Measurements from ENCODE around the gene ARHGAP31. TPM values are rescaled to one million over a fixed set of nuclear protein-coding genes. Genes with fewer than 3 reads are reported as not detected.
"Not testable (repeated sequence)": the region's sequence is repeated elsewhere in the genome, so short reads cannot be mapped to it uniquely, and the experiment has no call there.

The ARHGAP31 gene
- total and polyA plus RNA-seq, 9 donors = 6.3 to 41.4 (median 21.3) TPM

DNA sequence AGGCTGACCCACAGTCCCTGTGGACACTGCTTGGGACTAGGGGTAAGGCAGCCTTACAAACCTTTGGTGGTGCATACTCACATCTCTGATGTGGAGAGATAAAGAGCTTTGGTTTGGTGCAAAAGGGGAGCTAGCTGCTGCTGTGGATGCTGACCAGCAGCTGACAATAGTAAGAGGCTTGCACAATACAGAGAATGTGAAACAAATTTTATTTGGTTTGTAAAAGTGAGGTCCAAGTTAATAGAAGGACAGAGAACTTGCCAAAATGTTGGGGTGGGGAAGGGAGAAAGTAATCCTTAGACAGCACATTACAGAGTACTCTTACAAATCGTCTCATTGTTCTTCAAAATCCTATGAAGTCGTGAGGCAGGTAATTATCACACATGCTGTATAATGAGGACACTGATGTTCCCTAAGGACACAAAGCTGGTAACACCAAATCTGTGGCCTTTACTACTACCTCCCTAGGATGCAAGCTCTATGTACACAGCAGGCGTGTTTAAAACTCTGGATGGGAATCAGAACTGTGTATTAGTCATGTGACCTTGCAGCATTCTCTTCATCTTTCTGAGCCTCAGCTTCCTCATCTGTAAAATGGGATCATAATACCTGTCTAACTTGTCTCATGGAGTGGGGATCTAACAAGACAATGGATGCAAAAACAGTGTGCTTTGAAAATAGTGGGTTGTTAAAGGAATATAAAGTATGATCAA, 21.6 kb downstream of the ARHGAP31 start:
- Histone ChIP-seq H3K27ac (no peak overlapping the region), H3K4me3 (no peak overlapping the region), H3K36me3 (no peaks in the 10 kb centered on the region), H3K27me3 (no peaks in the 10 kb centered on the region), H3K9me3 (no peaks in the 10 kb centered on the region), H3K4me1 (ENCODE audit: insufficient read depth) (peaks cover 6% of the 10 kb centered on the region)
- WGBS, 3 donors = 77 to 86% (median 79%) methylated on average over 3 of the region's 3 CpGs
- TF ChIP-seq EP300 (IDR thresholded peaks at IDR 0.05) (no peak), POLR2A (IDR thresholded peaks at IDR 0.05) (no peak)
- TF ChIP-seq, protein P1, sequence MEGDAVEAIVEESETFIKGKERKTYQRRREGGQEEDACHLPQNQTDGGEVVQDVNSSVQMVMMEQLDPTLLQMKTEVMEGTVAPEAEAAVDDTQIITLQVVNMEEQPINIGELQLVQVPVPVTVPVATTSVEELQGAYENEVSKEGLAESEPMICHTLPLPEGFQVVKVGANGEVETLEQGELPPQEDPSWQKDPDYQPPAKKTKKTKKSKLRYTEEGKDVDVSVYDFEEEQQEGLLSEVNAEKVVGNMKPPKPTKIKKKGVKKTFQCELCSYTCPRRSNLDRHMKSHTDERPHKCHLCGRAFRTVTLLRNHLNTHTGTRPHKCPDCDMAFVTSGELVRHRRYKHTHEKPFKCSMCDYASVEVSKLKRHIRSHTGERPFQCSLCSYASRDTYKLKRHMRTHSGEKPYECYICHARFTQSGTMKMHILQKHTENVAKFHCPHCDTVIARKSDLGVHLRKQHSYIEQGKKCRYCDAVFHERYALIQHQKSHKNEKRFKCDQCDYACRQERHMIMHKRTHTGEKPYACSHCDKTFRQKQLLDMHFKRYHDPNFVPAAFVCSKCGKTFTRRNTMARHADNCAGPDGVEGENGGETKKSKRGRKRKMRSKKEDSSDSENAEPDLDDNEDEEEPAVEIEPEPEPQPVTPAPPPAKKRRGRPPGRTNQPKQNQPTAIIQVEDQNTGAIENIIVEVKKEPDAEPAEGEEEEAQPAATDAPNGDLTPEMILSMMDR (IDR thresholded peaks at IDR 0.05) = no peak
- intact Hi-C loops (cut with DNase I) = no loop called here
- DNase-seq = no peak

DNA sequence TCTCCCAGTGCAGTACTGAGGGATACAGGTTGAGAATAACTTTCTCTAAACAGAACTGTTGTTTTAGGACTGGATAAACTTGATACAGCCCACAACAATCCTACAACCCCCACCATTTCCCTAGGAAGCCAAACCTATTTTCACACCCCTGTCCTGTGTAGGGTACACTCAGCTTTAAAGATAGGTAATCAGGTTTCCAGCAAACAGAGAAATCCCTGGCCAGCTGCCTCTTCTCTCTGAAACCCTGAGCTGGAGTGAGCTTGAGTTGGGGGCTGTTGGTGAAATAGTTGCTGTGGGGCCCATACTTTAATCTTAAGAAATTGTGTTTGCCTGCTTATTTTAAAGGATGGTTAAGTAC, 22.1 kb downstream of the ARHGAP31 start:
- Histone ChIP-seq H3K4me1 (ENCODE audit: insufficient read depth) (peaks cover 6% of the 10 kb centered on the region), H3K27me3 (no peaks in the 10 kb centered on the region), H3K4me3 (no peak overlapping the region), H3K36me3 (no peaks in the 10 kb centered on the region), H3K9me3 (no peaks in the 10 kb centered on the region), H3K27ac (no peak overlapping the region)
- intact Hi-C loops (cut with DNase I) = no loop called here
- TF ChIP-seq EP300 (IDR thresholded peaks at IDR 0.05) (no peak), POLR2A (IDR thresholded peaks at IDR 0.05) (no peak)
- TF ChIP-seq, protein P1 (IDR thresholded peaks at IDR 0.05) = no peak
- no peak for DNase-seq

DNA sequence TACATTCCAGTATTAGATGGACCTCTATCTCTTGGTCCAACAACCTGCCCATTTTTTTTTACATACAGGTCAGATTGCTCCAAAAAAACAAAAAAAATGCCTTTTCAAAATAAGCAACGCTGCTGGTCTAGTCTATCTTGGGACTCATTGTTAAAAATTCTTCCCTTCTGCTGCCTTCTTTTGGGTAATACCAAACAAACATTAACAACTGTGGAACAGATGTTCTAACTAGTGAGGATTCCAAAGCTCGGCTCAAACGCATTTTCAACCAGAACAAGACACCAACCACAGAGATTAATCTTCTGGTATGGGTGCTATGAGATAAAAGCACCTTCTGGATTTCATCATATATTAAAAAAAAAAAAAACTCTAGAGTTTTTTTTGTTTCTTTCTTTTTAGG, 24.7 kb downstream of the ARHGAP31 start:
- H3K4me3 ChIP-seq = no peak overlapping the region
- peaks cover 9% of the 10 kb centered on the region for H3K4me1 ChIP-seq (ENCODE audit: insufficient read depth)
- DNase-seq = no peak
- 9 to 25% (median 10%) methylated on average over 3 of the region's 3 CpGs for WGBS, 3 donors
- H3K9me3 ChIP-seq = no peaks in the 10 kb centered on the region
- H3K27me3 ChIP-seq = no peaks in the 10 kb centered on the region
- TF ChIP-seq, protein P1 (IDR thresholded peaks at IDR 0.05) = no peak
- no peak for TF ChIP-seq POLR2A (IDR thresholded peaks at IDR 0.05)
- no peak for TF ChIP-seq EP300 (IDR thresholded peaks at IDR 0.05)
- H3K27ac ChIP-seq = no peak overlapping the region
- H3K36me3 ChIP-seq = no peaks in the 10 kb centered on the region
- intact Hi-C loops (cut with DNase I) = no loop called here

DNA sequence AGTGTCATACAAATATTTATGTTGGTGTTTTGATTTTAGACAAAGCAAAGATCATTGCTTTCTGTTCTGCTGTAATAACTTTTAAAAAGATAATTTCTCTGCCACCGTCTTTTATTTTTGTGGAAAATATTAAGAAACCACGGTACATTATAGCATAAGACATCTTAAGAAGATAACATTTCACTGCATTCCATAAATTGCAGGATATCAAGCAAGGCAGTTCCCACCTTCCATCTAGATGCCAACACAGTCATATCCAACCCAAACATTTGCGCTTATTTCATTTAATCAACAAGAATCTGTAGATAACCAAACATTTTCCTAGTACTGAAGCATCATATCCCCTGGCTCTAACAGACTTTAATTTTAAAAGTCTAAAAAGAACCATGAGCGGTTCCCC, 25.1 kb downstream of the ARHGAP31 start:
- H3K27ac ChIP-seq = no peak overlapping the region
- H3K36me3 ChIP-seq = no peaks in the 10 kb centered on the region
- H3K9me3 ChIP-seq = no peaks in the 10 kb centered on the region
- H3K4me3 ChIP-seq = no peak overlapping the region
- H3K4me1 ChIP-seq (ENCODE audit: insufficient read depth) = peaks cover 9% of the 10 kb centered on the region
- DNase-seq = no peak
- 44 to 62% (median 49%) methylated on average over 4 of the region's 4 CpGs for WGBS, 3 donors
- intact Hi-C loops (cut with DNase I) = no loop called here
- TF ChIP-seq EP300 (IDR thresholded peaks at IDR 0.05) (no peak), POLR2A (IDR thresholded peaks at IDR 0.05) (no peak)
- TF ChIP-seq, protein P1 (IDR thresholded peaks at IDR 0.05) = no peak
- no peaks in the 10 kb centered on the region for H3K27me3 ChIP-seq

DNA sequence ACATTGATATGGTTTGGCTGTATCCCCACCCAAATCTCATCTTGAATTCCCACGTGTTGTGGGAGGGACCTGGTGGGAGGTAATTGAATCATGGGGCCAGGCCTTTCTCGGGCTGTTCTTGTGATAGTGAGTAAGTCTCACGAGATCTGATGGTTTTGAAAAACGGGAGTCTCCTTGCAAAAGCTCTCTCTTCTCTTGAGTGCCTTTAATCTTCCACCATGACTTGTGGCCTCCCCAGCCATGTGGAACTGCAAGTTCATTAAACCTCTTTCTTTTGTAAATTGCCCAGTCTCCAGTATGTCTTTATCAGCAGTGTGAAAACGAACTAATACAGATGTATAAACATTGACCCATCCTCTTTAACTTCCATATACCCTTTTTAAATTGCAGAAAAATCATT, 26.6 kb downstream of the ARHGAP31 start:
- H3K4me3 ChIP-seq; H3K36me3 ChIP-seq; intact Hi-C loops (cut with DNase I); H3K27ac ChIP-seq; H3K9me3 ChIP-seq; H3K27me3 ChIP-seq; H3K4me1 ChIP-seq (ENCODE audit: insufficient read depth); DNase-seq: not testable (repeated sequence)
- 46 to 56% (median 55%) methylated on average over 5 of the region's 5 CpGs for WGBS, 3 donors
